Fibroblast of lung (primary cell): Measurements from ENCODE around the gene GOLM1. TPM values are rescaled to one million over a fixed set of nuclear protein-coding genes. Genes with fewer than 3 reads are reported as not detected.

Source experiments
- DNase-seq, 2 donors: peaks; one replicate each; pipeline versions ENCODE4 v3.0.0 to v3.0.0-alpha.2; 2010; ENCODE audit warnings: low read depth in 2 of 2
- H2AFZ ChIP-seq: 2 replicates; pipeline ENCODE4 v1.5.1; 2012; ENCODE audit warnings: low read length, control low read depth, inconsistent platforms
- H3K27ac ChIP-seq: 2 replicates; pipeline ENCODE4 v1.5.1; 2011; ENCODE audit warnings: low read length, control low read depth; ENCODE audit not compliant: insufficient read depth
- H3K27me3 ChIP-seq: 2 replicates; pipeline ENCODE4 v1.5.1; 2011; ENCODE audit warnings: mild to moderate bottlenecking, low read length; ENCODE audit not compliant: control insufficient read depth, insufficient read depth
- H3K36me3 ChIP-seq: 2 replicates; pipeline ENCODE4 v1.5.1; 2011; ENCODE audit warnings: low read length; ENCODE audit not compliant: control insufficient read depth, insufficient read depth
- H3K4me1 ChIP-seq: 2 replicates; pipeline ENCODE4 v1.5.1; 2011; ENCODE audit warnings: low read length; ENCODE audit not compliant: control insufficient read depth, insufficient read depth; ENCODE audit errors: extremely low read depth
- H3K4me2 ChIP-seq: 2 replicates; pipeline ENCODE4 v1.5.1; 2011; ENCODE audit warnings: low read length, control low read depth; ENCODE audit not compliant: insufficient read depth; ENCODE audit errors: extremely low read depth
- H3K4me3 ChIP-seq, 4 experiments: fragments of 200-600 bp in 1 of 4; sonication (generic) in 1 of 4; replicated peaks in 1 of 4; 2 replicates each; pipeline ENCODE4 v1.5.1; 2011 to 2016; ENCODE audit warnings: low read length in 4 of 4, low read depth in 3 of 4, mild to moderate bottlenecking in 3 of 4, control low read depth in 2 of 4, inconsistent platforms in 1 of 4, mixed read lengths in 1 of 4; ENCODE audit not compliant: insufficient read depth in 1 of 4; ENCODE audit errors: control extremely low read depth in 1 of 4
- H3K79me2 ChIP-seq: 2 replicates; pipeline ENCODE4 v1.5.1; 2012; ENCODE audit warnings: mild to moderate bottlenecking, low read length, inconsistent platforms; ENCODE audit not compliant: control insufficient read depth, insufficient read depth
- H3K9ac ChIP-seq: 2 replicates; pipeline ENCODE4 v1.5.1; 2011; ENCODE audit warnings: mild to moderate bottlenecking, low read length, control low read depth; ENCODE audit not compliant: insufficient read depth
- H3K9me3 ChIP-seq: 2 replicates; pipeline ENCODE4 v1.5.1; 2012; ENCODE audit warnings: low read depth, low read length; ENCODE audit not compliant: control insufficient read depth, insufficient read depth
- H4K20me1 ChIP-seq: 2 replicates; pipeline ENCODE4 v1.5.1; 2011; ENCODE audit warnings: low read length; ENCODE audit not compliant: control insufficient read depth, insufficient read depth; ENCODE audit errors: extremely low read depth
- EZH2 ChIP-seq: IDR thresholded peaks from 2 replicates; pipeline ENCODE4 v1.5.1; 2012; ENCODE audit warnings: low read length, control low read depth, mild to moderate bottlenecking; ENCODE audit errors: missing control alignments
- polyA plus RNA-seq, 2 donors: library from polyadenylated mRNA; depleted of rRNA in 1 of 2; stranded (reverse) in 1 of 2; unstranded in 1 of 2; fragments of >200 nt; gene quantifications; 2 replicates each; pipeline ENCODE4 v1.2.1, GENCODE V29; 2011 to 2012; ENCODE audit warnings: missing spikeins in 1 of 2
- total RNA-seq: library from RNA; depleted of rRNA; stranded (reverse); fragments of >200 nt; gene quantifications from 2 replicates; pipeline ENCODE4 v1.2.1, GENCODE V29; 2014
- TF ChIP-seq, protein P1 (sequence below), 2 donors: IDR thresholded peaks in 1 of 2; conservative IDR thresholded peaks in 1 of 2; 1 replicate in 1 of 2; 2 replicates in 1 of 2; pipeline ENCODE4 v1.5.1; 2011 to 2012; ENCODE audit warnings: low read length in 2 of 2, control low read depth in 1 of 2, inconsistent platforms in 1 of 2, low read depth in 1 of 2, mild to moderate bottlenecking in 1 of 2

GOLM1 gene
- total and polyA plus RNA-seq, 2 donors (not counting 1 experiment from before 2014, with no cell fraction given), result 46.7 to 64.0 TPM

DNA sequence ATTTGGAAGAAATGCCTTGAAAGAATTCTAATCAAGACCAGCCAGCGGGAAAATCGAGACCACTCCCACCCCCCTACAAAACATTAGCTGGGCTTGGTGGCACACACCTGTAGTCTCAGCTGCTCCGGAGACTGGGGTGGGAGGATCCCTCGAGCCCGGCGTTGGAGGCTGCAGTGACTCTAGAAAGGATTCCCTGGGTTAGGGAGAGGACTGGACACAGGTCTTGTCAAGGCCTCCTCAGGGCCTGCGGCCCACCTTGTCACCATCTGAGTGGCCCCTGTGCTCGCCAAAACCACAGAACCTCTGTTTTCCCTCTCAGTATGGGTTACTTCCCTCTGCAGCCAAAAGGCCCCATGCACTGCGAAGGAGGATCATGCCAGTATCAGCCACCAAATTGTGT, 16.5 kb upstream of the GOLM1 start:
- Histone ChIP-seq H2AFZ (no peak overlapping the region), H3K4me1 (no peaks in the 10 kb centered on the region), H3K79me2 (no peaks in the 10 kb centered on the region), H3K9me3 (no peaks in the 10 kb centered on the region), H4K20me1 (no peaks in the 10 kb centered on the region), H3K4me2 (no peak overlapping the region), H3K36me3 (no peaks in the 10 kb centered on the region), H3K9ac (no peak overlapping the region), H3K27me3 (peaks cover 3% of the 10 kb centered on the region), H3K4me3 (no peak overlapping the region), H3K27ac (no peak overlapping the region)
- TF ChIP-seq, protein P1, sequence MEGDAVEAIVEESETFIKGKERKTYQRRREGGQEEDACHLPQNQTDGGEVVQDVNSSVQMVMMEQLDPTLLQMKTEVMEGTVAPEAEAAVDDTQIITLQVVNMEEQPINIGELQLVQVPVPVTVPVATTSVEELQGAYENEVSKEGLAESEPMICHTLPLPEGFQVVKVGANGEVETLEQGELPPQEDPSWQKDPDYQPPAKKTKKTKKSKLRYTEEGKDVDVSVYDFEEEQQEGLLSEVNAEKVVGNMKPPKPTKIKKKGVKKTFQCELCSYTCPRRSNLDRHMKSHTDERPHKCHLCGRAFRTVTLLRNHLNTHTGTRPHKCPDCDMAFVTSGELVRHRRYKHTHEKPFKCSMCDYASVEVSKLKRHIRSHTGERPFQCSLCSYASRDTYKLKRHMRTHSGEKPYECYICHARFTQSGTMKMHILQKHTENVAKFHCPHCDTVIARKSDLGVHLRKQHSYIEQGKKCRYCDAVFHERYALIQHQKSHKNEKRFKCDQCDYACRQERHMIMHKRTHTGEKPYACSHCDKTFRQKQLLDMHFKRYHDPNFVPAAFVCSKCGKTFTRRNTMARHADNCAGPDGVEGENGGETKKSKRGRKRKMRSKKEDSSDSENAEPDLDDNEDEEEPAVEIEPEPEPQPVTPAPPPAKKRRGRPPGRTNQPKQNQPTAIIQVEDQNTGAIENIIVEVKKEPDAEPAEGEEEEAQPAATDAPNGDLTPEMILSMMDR (conservative IDR thresholded peaks at IDR 0.05 in 1 of 2, IDR thresholded peaks at IDR 0.05 in 1 of 2; ENCODE audit: low read depth in 1 of 2, low read length in 2 of 2), result no peak
- no peak for TF ChIP-seq EZH2
- no peak for DNase-seq

DNA sequence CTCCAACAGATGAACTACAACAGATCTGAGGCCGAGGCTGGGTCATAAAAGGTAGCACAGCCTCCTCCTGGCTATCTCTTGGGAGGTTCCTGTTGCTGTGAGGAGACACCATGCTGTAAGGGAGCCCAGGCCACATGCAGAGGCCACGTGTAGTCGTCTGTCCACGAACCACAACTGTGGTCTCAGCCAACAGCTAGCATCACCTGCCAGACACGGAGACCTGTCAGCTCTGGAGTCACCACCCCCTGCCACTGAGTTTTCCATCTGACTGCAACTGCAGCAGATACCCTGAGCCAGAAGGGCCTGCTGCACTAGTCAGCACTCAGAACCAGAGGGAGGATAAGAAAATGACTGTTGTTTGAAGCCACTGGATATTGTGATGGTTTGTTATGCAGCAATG, 12.7 kb upstream of the GOLM1 start:
- no peaks in the 10 kb centered on the region for H3K27me3 ChIP-seq
- no peak overlapping the region for H3K4me3 ChIP-seq
- H2AFZ ChIP-seq, result no peak overlapping the region
- H3K36me3 ChIP-seq, result no peaks in the 10 kb centered on the region
- no peak overlapping the region for H3K4me2 ChIP-seq
- no peaks in the 10 kb centered on the region for H4K20me1 ChIP-seq
- TF ChIP-seq, protein P1 (conservative IDR thresholded peaks at IDR 0.05 in 1 of 2, IDR thresholded peaks at IDR 0.05 in 1 of 2; ENCODE audit: low read depth in 1 of 2, low read length in 2 of 2), result no peak
- no peak for TF ChIP-seq EZH2
- H3K9ac ChIP-seq, result no peak overlapping the region
- H3K9me3 ChIP-seq, result no peaks in the 10 kb centered on the region
- no peaks in the 10 kb centered on the region for H3K79me2 ChIP-seq
- no peak overlapping the region for H3K27ac ChIP-seq
- DNase-seq, result no peak
- H3K4me1 ChIP-seq, result no peaks in the 10 kb centered on the region

DNA sequence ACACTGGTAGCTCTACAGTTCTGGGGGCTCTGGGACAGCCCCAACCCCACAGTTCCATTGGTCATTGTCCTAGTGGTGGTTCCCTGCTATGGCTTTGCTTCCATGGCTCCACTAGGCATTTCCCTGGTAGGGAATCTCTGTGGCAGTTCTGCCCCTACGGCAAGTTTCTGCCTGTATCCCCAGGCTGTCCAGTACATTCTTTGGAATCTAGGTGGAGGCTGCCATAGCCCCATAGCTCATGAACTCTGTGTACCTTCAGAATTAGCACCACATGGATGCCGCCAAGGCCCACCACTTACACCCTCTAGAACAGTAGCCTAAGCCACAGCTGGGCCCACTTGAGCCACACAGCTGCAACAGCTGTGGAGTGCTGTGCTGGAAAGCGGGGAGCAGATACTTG, 3.3 kb upstream of the GOLM1 start:
- H3K9me3 ChIP-seq, result no peaks in the 10 kb centered on the region
- H3K9ac ChIP-seq, result no peak overlapping the region
- no peak overlapping the region for H2AFZ ChIP-seq
- DNase-seq, result no peak
- H3K36me3 ChIP-seq, result no peaks in the 10 kb centered on the region
- H3K79me2 ChIP-seq, result peaks cover under 1% of the 10 kb centered on the region
- no peaks in the 10 kb centered on the region for H3K4me1 ChIP-seq
- no peak for TF ChIP-seq EZH2
- TF ChIP-seq, protein P1 (conservative IDR thresholded peaks at IDR 0.05 in 1 of 2, IDR thresholded peaks at IDR 0.05 in 1 of 2; ENCODE audit: low read depth in 1 of 2, low read length in 2 of 2), result no peak
- no peak overlapping the region for H3K4me2 ChIP-seq
- no peak overlapping the region for H3K4me3 ChIP-seq
- H3K27ac ChIP-seq, result no peak overlapping the region
- H3K27me3 ChIP-seq, result no peaks in the 10 kb centered on the region
- no peaks in the 10 kb centered on the region for H4K20me1 ChIP-seq
